IMR-90 (cell line): ENCODE measurements around the gene LYPD3. TPM values are rescaled to one million over a fixed set of nuclear protein-coding genes. Genes with fewer than 3 reads are reported as not detected.

Source experiments
- ATAC-seq: fragments of 200-7000 bp; cut with Tn5 transposase; 2 replicates; pipeline ENCODE4 v1.9.1; 2020; ENCODE audit warnings: low read depth, mild to moderate bottlenecking, moderate library complexity
- BruUV-seq: library from RNA; stranded (reverse); fragments of 400-500 nt; replicated peaks from 2 replicates; lab custom pipeline; 2021; lab: Mats Ljungman, UMichigan
- CTCF ChIA-PET: fragments of 300-600 bp; formaldehyde crosslinking; extraction: SDS; loops from one replicate; lab custom pipeline; 2021; ENCODE audit warnings: antibody characterized with exemption; lab: Yijun Ruan, JAX
- POLR2A ChIA-PET: fragments of 300-600 bp; sonication (Branson Sonifier 250); formaldehyde crosslinking; loops from one replicate; lab custom pipeline; 2022; ENCODE audit warnings: antibody characterized with exemption; ENCODE audit not compliant: unreplicated experiment; lab: Charles Lee
- DNase-seq: peaks from one replicate; pipeline ENCODE4 v3.0.0; 2013
- H2AFZ ChIP-seq: replicated peaks from 2 replicates; pipeline ENCODE3; 2013; ENCODE audit warnings: low read length, mild to moderate bottlenecking; ENCODE audit not compliant: poor library complexity
- H2AK5ac ChIP-seq: 2 replicates; pipeline ENCODE4 v1.6.1; 2013; ENCODE audit warnings: low read depth, low read length, inconsistent platforms
- H2AK9ac ChIP-seq: replicated peaks from 2 replicates; pipeline ENCODE3; 2013; ENCODE audit warnings: mild to moderate bottlenecking, low read depth, low read length, moderate library complexity; ENCODE audit not compliant: poor library complexity
- H2BK120ac ChIP-seq: 2 replicates; pipeline ENCODE4 v1.6.1; 2013; ENCODE audit warnings: low read depth, low read length, inconsistent platforms
- H2BK15ac ChIP-seq: 3 replicates; pipeline ENCODE4 v1.6.1; 2013; ENCODE audit warnings: low read depth, low read length, inconsistent platforms
- H2BK20ac ChIP-seq: 2 replicates; pipeline ENCODE4 v1.6.1; 2013; ENCODE audit warnings: low read depth, mild to moderate bottlenecking, inconsistent platforms, low read length, moderate library complexity
- H2BK5ac ChIP-seq: 2 replicates; pipeline ENCODE4 v1.6.1; 2013; ENCODE audit warnings: mild to moderate bottlenecking, low read depth, low read length, inconsistent platforms; ENCODE audit not compliant: poor library complexity, severe bottlenecking
- H3K14ac ChIP-seq: replicated peaks from 2 replicates; pipeline ENCODE4 v1.6.1; 2013; ENCODE audit warnings: low read depth, low read length, inconsistent platforms
- H3K18ac ChIP-seq: 2 replicates; pipeline ENCODE4 v1.6.1; 2013; ENCODE audit warnings: low read depth, low read length, control low read depth
- H3K23ac ChIP-seq: 2 replicates; pipeline ENCODE4 v1.6.1; 2013; ENCODE audit warnings: low read depth, low read length, inconsistent platforms
- H3K27ac ChIP-seq: 2 replicates; pipeline ENCODE4 v1.5.1; 2013; ENCODE audit warnings: mild to moderate bottlenecking, control low read depth, low read length; ENCODE audit not compliant: insufficient read depth
- H3K27me3 ChIP-seq: 2 replicates; pipeline ENCODE4 v1.6.1; 2013; ENCODE audit warnings: low read length; ENCODE audit not compliant: control insufficient read depth, insufficient read depth
- H3K36me3 ChIP-seq: 2 replicates; pipeline ENCODE4 v1.6.1; 2013; ENCODE audit warnings: low read length, mixed read lengths; ENCODE audit not compliant: control insufficient read depth, insufficient read depth
- H3K4ac ChIP-seq: 2 replicates; pipeline ENCODE4 v1.6.1; 2013; ENCODE audit warnings: low read depth, low read length, inconsistent platforms
- H3K4me1 ChIP-seq: 2 replicates; pipeline ENCODE4 v1.6.1; 2013; ENCODE audit warnings: low read length, mixed read lengths; ENCODE audit not compliant: control insufficient read depth, insufficient read depth
- H3K4me2 ChIP-seq: 2 replicates; pipeline ENCODE4 v1.6.1; 2013; ENCODE audit warnings: low read depth, mild to moderate bottlenecking, control low read depth, low read length, moderate library complexity
- H3K4me3 ChIP-seq: 2 replicates; pipeline ENCODE4 v1.5.1; 2013; ENCODE audit warnings: low read depth, mild to moderate bottlenecking, control low read depth, low read length, moderate library complexity; ENCODE audit not compliant: insufficient read depth
- H3K56ac ChIP-seq: 2 replicates; pipeline ENCODE4 v1.6.1; 2013; ENCODE audit warnings: low read length, inconsistent platforms; ENCODE audit not compliant: insufficient read depth; ENCODE audit errors: extremely low read depth
- H3K79me1 ChIP-seq, 2 experiments: 2 replicates each; pipeline ENCODE4 v1.6.1; 2013; ENCODE audit warnings: low read length in 2 of 2, inconsistent platforms in 1 of 2, low read depth in 1 of 2
- H3K9ac ChIP-seq: 2 replicates; pipeline ENCODE4 v1.6.1; 2013; ENCODE audit warnings: low read depth, low read length, control low read depth
- H3K9me1 ChIP-seq: 2 replicates; pipeline ENCODE4 v1.6.1; 2013; ENCODE audit warnings: low read length, inconsistent platforms; ENCODE audit not compliant: insufficient read depth
- H3K9me3 ChIP-seq: 2 replicates; pipeline ENCODE4 v1.6.1; 2013; ENCODE audit warnings: low read length; ENCODE audit not compliant: control insufficient read depth, insufficient read depth
- H4K20me1 ChIP-seq: 2 replicates; pipeline ENCODE4 v1.6.1; 2013; ENCODE audit warnings: low read length, inconsistent platforms; ENCODE audit not compliant: insufficient read depth
- H4K5ac ChIP-seq: 2 replicates; pipeline ENCODE4 v1.6.1; 2013; ENCODE audit warnings: mild to moderate bottlenecking, low read depth, low read length, control low read depth
- H4K8ac ChIP-seq, 2 experiments: 2 replicates each; pipeline ENCODE4 v1.6.1; 2013; ENCODE audit warnings: low read depth in 2 of 2, low read length in 2 of 2, control low read depth in 1 of 2, inconsistent platforms in 1 of 2
- H4K91ac ChIP-seq: 2 replicates; pipeline ENCODE4 v1.6.1; 2013; ENCODE audit warnings: low read depth, low read length, inconsistent platforms; ENCODE audit not compliant: insufficient read depth
- BHLHE40 ChIP-seq: fragments of 150-350 bp; IDR thresholded peaks from 2 replicates; pipeline ENCODE4 v1.6.1; 2016; ENCODE audit warnings: mild to moderate bottlenecking, low read depth, low read length
- POLR2A ChIP-seq: IDR thresholded peaks from 2 replicates; pipeline ENCODE4 v1.6.1; 2012; ENCODE audit warnings: mild to moderate bottlenecking, low read depth, low read length
- RAD21 ChIP-seq: IDR thresholded peaks from 2 replicates; pipeline ENCODE4 v1.6.1; 2012; ENCODE audit warnings: low read length, improper control_type of control experiment
- RCOR1 ChIP-seq: IDR thresholded peaks from 2 replicates; pipeline ENCODE4 v1.6.1; 2012; ENCODE audit warnings: mild to moderate bottlenecking, low read length, improper control_type of control experiment; ENCODE audit not compliant: insufficient replicate concordance
- RFX5 ChIP-seq: IDR thresholded peaks from 2 replicates; pipeline ENCODE4 v1.8.0; 2012; ENCODE audit warnings: low read depth, mild to moderate bottlenecking, low read length, moderate library complexity
- WGBS, 2 experiments: methylation state at CpG; one replicate each; pipeline versions ENCODE4 v1.1.5 to v1.1.7; 2013; ENCODE audit warnings: missing lambda C conversion rate in 2 of 2; ENCODE audit not compliant: insufficient read length in 1 of 2; ENCODE audit errors: extremely low coverage in 2 of 2; 5-methylcytosine and 5-hydroxymethylcytosine counted together
- dilution Hi-C: fragments of 300-500 bp; cut with HindIII; formaldehyde crosslinking; loops from one replicate; pipeline ENCODE4 v1.14.3; 2018; ENCODE audit warnings: low sequenced_read_pairs; ENCODE audit not compliant: unreplicated experiment
- in situ Hi-C: fragments of 300-500 bp; cut with MboI; formaldehyde crosslinking; loops from 3 replicates; pipeline ENCODE4 v1.14.3; 2019; ENCODE audit warnings: low sequenced_read_pairs, inconsistent platforms, mixed read lengths
- intact Hi-C: fragments of 100-400 bp; cut with micrococcal nuclease; formaldehyde crosslinking; loops from 2 replicates; pipeline ENCODE4 v1.10.0; 2022
- polyA plus RNA-seq, 3 experiments: library from polyadenylated mRNA; depleted of rRNA; stranded (reverse); fragments of >200 nt; gene quantifications; 2 replicates each; pipeline ENCODE4 v1.2.3, GENCODE V29; 2012; ENCODE audit warnings: low replicate concordance in 1 of 3
- total RNA-seq: library from RNA; depleted of rRNA; stranded (reverse); fragments of >200 nt; gene quantifications from 2 replicates; pipeline ENCODE4 v1.2.3, GENCODE V29; 2012

LYPD3 gene
- total and polyA plus RNA-seq, 2 of the 4 experiments (the other 2 are of a cell fraction): 0.18 to 1.1 TPM

GRCh38 chr19:43439032-43439708 lies 26.2 kb downstream of the LYPD3 start:
- Histone ChIP-seq H2BK120ac (no peak overlapping the region), H3K4me2 (no peak overlapping the region), H4K5ac (no peak overlapping the region), H3K4me3 (no peak overlapping the region), H3K56ac (no peak overlapping the region), H3K4me1 (peaks cover 3% of the 10 kb centered on the region; the same call in 1 of the 2 replicates), H4K20me1 (no peaks in the 10 kb centered on the region; the same call in none of the 2 replicates), H3K9ac (no peak overlapping the region), H4K8ac (no peak overlapping the region), H3K79me1 (no peaks in the 10 kb centered on the region), H3K27me3 (0 out of 2 replicates have a peak, but pooled peaks cover 2% of the 10 kb centered on the region), H3K4ac (peak overlapping the region; percentile 31; the same call in 1 of the 2 replicates), H4K91ac (no peak overlapping the region), H2AK5ac (no peak overlapping the region), H3K9me1 (0 out of 2 replicates have a peak, but pooled peaks cover 3% of the 10 kb centered on the region), H2BK5ac (no peak overlapping the region), H2AFZ (no peak overlapping the region), H3K36me3 (no peaks in the 10 kb centered on the region), H2BK20ac (no peak overlapping the region; the same call in 1 of the 2 replicates), H3K18ac (no peak overlapping the region), H2BK15ac (no peak overlapping the region), H3K14ac (no peak overlapping the region), H3K27ac (no peak overlapping the region), H3K23ac (peak overlapping the region; percentile 63; the same call in 1 of the 2 replicates), H2AK9ac (no peak overlapping the region), H3K9me3 (peaks cover 3% of the 10 kb centered on the region; the same call in 1 of the 2 replicates)
- ChIA-PET POLR2A (no interaction called here), CTCF (interaction anchor here (0.6 to 2.4 kb wide), 5 partner anchors 8 to 80 kb away, joined by 3 to 8 read pairs (median 5); no protein-coding TSS in a partner anchor)
- no peak for DNase-seq
- ATAC-seq: no peak
- intact Hi-C loops: no loop called here
- TF ChIP-seq BHLHE40 (no peak), RFX5 (no peak), RAD21 (no peak), POLR2A (no peak), RCOR1 (no peak)
- 83% methylated on average over 1 of the region's 14 CpGs; no CpG with 5 or more reads in 1 of the 2 experiments for WGBS, 2 experiments
- no TSS peak for BruUV-seq
- dilution Hi-C loops: no loop called here
- in situ Hi-C loops: no loop called here
